AG04450 (cell line): Measurements from ENCODE around the gene PRR16. TPM values are rescaled to one million over a fixed set of nuclear protein-coding genes. Genes with fewer than 3 reads are reported as not detected.
"Not testable (repeated sequence)": the region's sequence is repeated elsewhere in the genome, so short reads cannot be mapped to it uniquely, and the experiment has no call there.

Experiments used
- CTCF ChIA-PET: fragments of 300-600, 350-600 bp; formaldehyde crosslinking; extraction: SDS; loops from one replicate; lab custom pipeline; 2022; ENCODE audit warnings: antibody characterized with exemption, inconsistent platforms; lab: Charles Lee
- POLR2A ChIA-PET: fragments of 350-600 bp; formaldehyde crosslinking; extraction: SDS; loops from one replicate; lab custom pipeline; 2021; ENCODE audit warnings: antibody characterized with exemption, inconsistent platforms; lab: Yijun Ruan, JAX
- DNase-seq: peaks from one replicate; pipeline ENCODE4 v3.0.0-alpha.2; 2011; ENCODE audit warnings: low read depth, low spot score
- H3K27ac ChIP-seq: one replicate; pipeline ENCODE4 v1.5.1; 2012; ENCODE audit warnings: low read depth, low read length, control low read depth
- H3K27me3 ChIP-seq: one replicate; pipeline ENCODE4 v1.6.0; 2012; ENCODE audit warnings: low read length; ENCODE audit not compliant: control insufficient read depth, insufficient read depth
- H3K4me3 ChIP-seq: 2 replicates; pipeline ENCODE4 v1.5.1; 2011; ENCODE audit warnings: mild to moderate bottlenecking, low read depth, low read length, control low read depth
- H3K9me3 ChIP-seq: 2 replicates; pipeline ENCODE4 v1.5.1; 2012; ENCODE audit warnings: low read length; ENCODE audit not compliant: control insufficient read depth, insufficient read depth
- polyA plus RNA-seq: library from polyadenylated mRNA; depleted of rRNA; stranded (reverse); fragments of >200 nt; gene quantifications from 2 replicates; pipeline ENCODE4 v1.2.3, GENCODE V29; 2011
- TF ChIP-seq, protein P1 (sequence below): IDR thresholded peaks from 2 replicates; pipeline ENCODE4 v1.5.1; 2011; ENCODE audit warnings: low read depth, low read length, control low read depth, inconsistent platforms

Gene PRR16
- polyA plus RNA-seq, 1 experiment: 26.8 TPM

DNA sequence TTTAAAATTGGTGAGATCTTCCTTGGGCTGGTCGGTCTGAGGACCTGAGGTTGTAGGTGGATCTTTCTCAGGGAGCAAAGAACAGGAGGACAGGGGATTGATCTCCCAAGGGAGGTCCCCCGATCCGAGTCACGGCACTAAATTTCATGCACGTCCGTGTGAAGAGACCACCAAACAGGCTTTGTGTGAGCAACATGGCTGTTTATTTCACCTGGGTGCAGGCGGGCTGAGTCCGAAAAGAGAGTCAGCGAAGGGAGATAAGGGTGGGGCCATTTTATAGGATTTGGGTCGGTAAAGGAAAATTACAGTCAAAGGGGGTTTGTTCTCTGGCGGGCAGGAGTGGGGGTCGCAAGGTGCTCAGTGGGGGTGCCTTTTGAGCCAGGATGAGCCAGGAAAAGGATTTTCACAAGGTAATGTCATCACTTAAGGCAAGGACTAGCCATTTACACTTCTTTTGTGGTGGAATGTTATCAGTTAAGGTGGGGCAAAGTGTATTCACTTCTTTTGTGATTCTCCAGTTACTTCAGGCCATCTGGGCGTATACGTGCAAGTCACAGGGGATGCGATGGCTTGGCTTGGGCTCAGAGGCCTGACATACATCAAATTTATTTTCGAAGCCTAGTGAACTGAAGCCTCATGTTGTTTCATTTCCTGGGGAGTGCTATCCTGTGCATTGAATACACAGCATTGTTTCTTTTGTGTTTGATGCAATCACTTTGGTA, 238.9 kb downstream of the PRR16 start:
- CTCF ChIA-PET, POLR2A ChIA-PET, H3K9me3 ChIP-seq, DNase-seq, H3K4me3 ChIP-seq, H3K27ac ChIP-seq, H3K27me3 ChIP-seq: not testable (repeated sequence)

DNA sequence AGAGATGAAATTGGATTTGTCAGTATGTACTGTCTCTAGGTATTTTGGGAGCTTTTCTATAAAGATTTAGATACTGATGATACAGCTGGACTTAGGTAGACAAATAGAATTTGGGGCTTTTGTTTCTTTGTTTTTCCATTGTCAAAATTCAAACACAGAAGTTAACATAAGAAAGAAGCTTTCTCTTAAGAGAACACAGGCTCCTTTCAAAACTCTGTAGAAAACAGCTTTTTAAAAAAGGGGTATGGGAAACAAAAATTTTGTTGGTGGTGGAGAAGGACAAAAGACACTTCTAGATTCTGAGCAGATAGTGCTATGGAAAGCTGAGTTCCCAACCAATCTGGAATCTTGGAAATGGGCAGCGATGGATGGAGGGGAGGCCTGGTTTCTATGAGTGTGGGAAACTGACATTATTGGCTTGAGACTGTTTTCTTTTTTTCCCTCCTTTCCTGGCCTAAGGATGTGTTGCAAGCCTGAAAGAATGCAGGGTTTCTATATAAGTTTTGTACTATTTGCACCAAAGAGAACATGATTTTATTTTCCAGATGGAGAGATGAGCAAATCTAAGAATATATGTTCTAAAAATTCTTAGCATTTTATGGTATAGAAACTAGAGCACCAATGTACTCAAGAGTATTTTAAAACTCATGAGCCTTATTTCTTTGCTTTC, 240.0 kb downstream of the PRR16 start:
- ChIA-PET POLR2A (no interaction called here), CTCF (interaction anchor here (0.6 to 0.7 kb wide), 2 partner anchors 11 to 886 kb away, joined by 3 read pairs; no protein-coding TSS in a partner anchor)
- Histone ChIP-seq H3K4me3 (no peak overlapping the region), H3K27me3 (no peaks in the 10 kb centered on the region), H3K9me3 (no peaks in the 10 kb centered on the region), H3K27ac (no peak overlapping the region)
- DNase-seq: no peak
- TF ChIP-seq, protein P1, sequence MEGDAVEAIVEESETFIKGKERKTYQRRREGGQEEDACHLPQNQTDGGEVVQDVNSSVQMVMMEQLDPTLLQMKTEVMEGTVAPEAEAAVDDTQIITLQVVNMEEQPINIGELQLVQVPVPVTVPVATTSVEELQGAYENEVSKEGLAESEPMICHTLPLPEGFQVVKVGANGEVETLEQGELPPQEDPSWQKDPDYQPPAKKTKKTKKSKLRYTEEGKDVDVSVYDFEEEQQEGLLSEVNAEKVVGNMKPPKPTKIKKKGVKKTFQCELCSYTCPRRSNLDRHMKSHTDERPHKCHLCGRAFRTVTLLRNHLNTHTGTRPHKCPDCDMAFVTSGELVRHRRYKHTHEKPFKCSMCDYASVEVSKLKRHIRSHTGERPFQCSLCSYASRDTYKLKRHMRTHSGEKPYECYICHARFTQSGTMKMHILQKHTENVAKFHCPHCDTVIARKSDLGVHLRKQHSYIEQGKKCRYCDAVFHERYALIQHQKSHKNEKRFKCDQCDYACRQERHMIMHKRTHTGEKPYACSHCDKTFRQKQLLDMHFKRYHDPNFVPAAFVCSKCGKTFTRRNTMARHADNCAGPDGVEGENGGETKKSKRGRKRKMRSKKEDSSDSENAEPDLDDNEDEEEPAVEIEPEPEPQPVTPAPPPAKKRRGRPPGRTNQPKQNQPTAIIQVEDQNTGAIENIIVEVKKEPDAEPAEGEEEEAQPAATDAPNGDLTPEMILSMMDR: no peak

DNA sequence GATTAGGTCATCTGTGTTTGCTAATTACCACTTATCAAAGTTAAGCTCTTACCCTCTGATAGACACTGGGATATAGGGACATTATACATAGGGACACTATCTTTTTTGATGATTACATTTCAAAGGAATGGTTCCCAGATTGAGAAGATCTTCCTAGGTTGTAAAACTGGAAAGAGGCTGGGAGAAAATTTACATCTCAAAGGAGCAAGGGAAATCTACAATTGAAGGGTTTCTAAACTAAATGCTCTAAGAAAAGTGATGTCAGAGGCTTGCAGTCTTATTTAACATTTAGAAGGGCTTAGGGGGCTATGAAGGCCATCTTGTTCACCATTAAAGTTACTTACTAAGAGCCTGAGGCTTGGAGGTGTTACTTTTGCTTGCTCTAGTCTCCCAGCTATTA, 242.8 kb downstream of the PRR16 start:
- Histone ChIP-seq H3K27ac (no peak overlapping the region), H3K9me3 (no peaks in the 10 kb centered on the region), H3K27me3 (no peaks in the 10 kb centered on the region), H3K4me3 (no peak overlapping the region)
- POLR2A ChIA-PET: no interaction called here
- TF ChIP-seq, protein P1: no peak
- no peak for DNase-seq
- CTCF ChIA-PET: no interaction called here

DNA sequence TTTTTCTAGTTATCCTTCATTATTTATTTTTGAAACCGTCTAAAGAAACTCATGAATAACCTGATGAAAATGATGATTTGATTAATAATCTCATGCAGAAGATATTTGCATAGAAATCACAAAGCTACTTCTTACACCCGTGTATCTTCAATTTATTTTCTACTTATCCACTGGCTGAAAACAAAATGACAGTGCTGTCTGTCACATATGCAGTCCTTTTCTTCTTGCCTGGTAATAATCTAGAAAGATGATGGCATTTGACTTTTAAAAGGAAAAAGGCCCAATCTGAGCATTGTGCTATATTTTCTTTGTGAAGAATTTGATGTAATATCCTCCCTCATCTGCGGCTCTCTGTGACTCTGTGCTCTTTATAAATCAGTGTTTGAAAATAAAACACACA, 253.3 kb downstream of the PRR16 start:
- ChIA-PET CTCF (no interaction called here), POLR2A (no interaction called here)
- TF ChIP-seq, protein P1: no peak
- no peaks in the 10 kb centered on the region for H3K27me3 ChIP-seq
- H3K27ac ChIP-seq: no peak overlapping the region
- H3K9me3 ChIP-seq: no peaks in the 10 kb centered on the region
- DNase-seq: no peak
- H3K4me3 ChIP-seq: no peak overlapping the region

DNA sequence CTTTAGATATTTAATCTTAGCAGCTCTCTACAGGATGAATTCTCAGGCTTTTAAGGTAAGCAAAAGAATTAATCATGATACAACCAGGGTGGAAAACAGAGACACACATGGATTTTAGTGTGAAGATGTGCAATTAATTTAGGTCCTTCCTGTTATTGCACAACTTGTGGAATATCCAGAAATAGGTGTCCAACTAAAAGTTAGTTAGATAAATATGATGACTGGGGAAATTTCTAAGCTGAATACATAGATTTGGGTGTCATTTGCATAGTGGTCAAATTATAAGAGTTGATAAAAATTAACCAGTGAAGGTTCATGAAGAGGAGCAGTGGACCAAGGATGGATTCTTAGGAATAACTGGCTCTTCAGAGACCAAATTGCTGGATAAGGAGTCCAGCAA, 266.1 kb downstream of the PRR16 start:
- POLR2A ChIA-PET: no interaction called here
- DNase-seq: no peak
- Histone ChIP-seq H3K27me3 (no peaks in the 10 kb centered on the region), H3K4me3 (no peak overlapping the region), H3K27ac (no peak overlapping the region), H3K9me3 (no peaks in the 10 kb centered on the region)
- CTCF ChIA-PET: no interaction called here
- TF ChIP-seq, protein P1: no peak
